PC-9 (cell line): Measurements from ENCODE around the gene OR8I2. TPM values are rescaled to one million over a fixed set of nuclear protein-coding genes. Genes with fewer than 3 reads are reported as not detected.
"Not testable (repeated sequence)": the region's sequence is repeated elsewhere in the genome, so short reads cannot be mapped to it uniquely, and the experiment has no call there.

ENCODE experiments used
- BruUV-seq: library from RNA; stranded (reverse); fragments of 400-500 nt; replicated peaks from 2 replicates; lab custom pipeline; 2021; lab: Mats Ljungman, UMichigan
- CTCF ChIA-PET: fragments of 300-600 bp; sonication (Branson Sonifier 250); formaldehyde crosslinking; loops from one replicate; lab custom pipeline; 2022; ENCODE audit warnings: antibody characterized with exemption; lab: Charles Lee
- POLR2A ChIA-PET: fragments of 300-600 bp; sonication (Branson Sonifier 250); formaldehyde crosslinking; loops from one replicate; lab custom pipeline; 2022; ENCODE audit warnings: antibody characterized with exemption; ENCODE audit not compliant: unreplicated experiment; lab: Charles Lee
- DNase-seq, 2 experiments: peaks; one replicate each; pipeline versions ENCODE4 v3.0.0 to v3.0.0-alpha.2; 2015 to 2022; ENCODE audit warnings: mixed read lengths in 1 of 2
- H2AFZ ChIP-seq: fragments of 200-600 bp; sonication (generic); 2 replicates; pipeline ENCODE4 v1.8.1; 2017; ENCODE audit warnings: antibody characterized with exemption
- H3F3A ChIP-seq: fragments of 200-600 bp; sonication (generic); 2 replicates; pipeline ENCODE4 v1.8.1; 2017; ENCODE audit warnings: antibody characterized with exemption, mild to moderate bottlenecking, low read depth; ENCODE audit not compliant: insufficient read depth
- H3K27ac ChIP-seq: fragments of 200-600 bp; sonication (generic); 2 replicates; pipeline ENCODE4 v1.6.1; 2016; ENCODE audit warnings: mixed run types
- H3K27me3 ChIP-seq: fragments of 200-600 bp; sonication (generic); 2 replicates; pipeline ENCODE4 v1.6.1; 2016; ENCODE audit warnings: low read depth, mixed run types; ENCODE audit not compliant: insufficient read depth
- H3K36me3 ChIP-seq: fragments of 200-600 bp; sonication (generic); 2 replicates; pipeline ENCODE4 v1.6.1; 2016; ENCODE audit warnings: low read depth, mixed run types
- H3K4me1 ChIP-seq: fragments of 200-600 bp; sonication (generic); replicated peaks from 2 replicates; pipeline ENCODE4 v1.6.1; 2016; ENCODE audit warnings: mixed run types; ENCODE audit not compliant: insufficient read depth
- H3K4me2 ChIP-seq: fragments of 200-600 bp; sonication (generic); 2 replicates; pipeline ENCODE4 v1.6.1; 2017; ENCODE audit warnings: mixed run types
- H3K4me3 ChIP-seq: fragments of 200-600 bp; sonication (generic); 2 replicates; pipeline ENCODE4 v1.6.1; 2016; ENCODE audit warnings: mixed run types
- H3K79me2 ChIP-seq: fragments of 200-600 bp; sonication (generic); 2 replicates; pipeline ENCODE4 v1.6.1; 2017; ENCODE audit warnings: low read depth, mixed run types
- H3K9me2 ChIP-seq: fragments of 200-600 bp; sonication (generic); 2 replicates; pipeline ENCODE4 v1.8.1; 2017; ENCODE audit warnings: mild to moderate bottlenecking; ENCODE audit not compliant: insufficient read depth
- H3K9me3 ChIP-seq: fragments of 200-600 bp; sonication (generic); 2 replicates; pipeline ENCODE4 v1.8.1; 2016; ENCODE audit warnings: low read depth; ENCODE audit not compliant: insufficient read depth
- H4K20me1 ChIP-seq: fragments of 200-600 bp; sonication (generic); 2 replicates; pipeline ENCODE4 v1.8.1; 2017; ENCODE audit not compliant: insufficient read depth
- EZH2 ChIP-seq: fragments of 200-600 bp; sonication (generic); IDR thresholded peaks from 2 replicates; pipeline ENCODE4 v1.8.0; 2017; ENCODE audit warnings: antibody characterized with exemption, low read depth
- intact Hi-C: fragments of 100-400 bp; cut with micrococcal nuclease; formaldehyde crosslinking; loops from one replicate; pipeline ENCODE4 v1.10.0; 2022; ENCODE audit not compliant: unreplicated experiment
- total RNA-seq: library from RNA; stranded (reverse); gene quantifications from 2 replicates; pipeline ENCODE4 v1.2.3, GENCODE V29; 2021
- TF ChIP-seq, protein P1 (sequence below): fragments of 200-600 bp; sonication (generic); conservative IDR thresholded peaks from 2 replicates; pipeline ENCODE4 v1.6.1; 2017; ENCODE audit warnings: mixed run types, antibody characterized with exemption, mild to moderate bottlenecking, moderate library complexity

OR8I2 gene
- total RNA-seq, 1 experiment from 2014 or later: not detected

DNA sequence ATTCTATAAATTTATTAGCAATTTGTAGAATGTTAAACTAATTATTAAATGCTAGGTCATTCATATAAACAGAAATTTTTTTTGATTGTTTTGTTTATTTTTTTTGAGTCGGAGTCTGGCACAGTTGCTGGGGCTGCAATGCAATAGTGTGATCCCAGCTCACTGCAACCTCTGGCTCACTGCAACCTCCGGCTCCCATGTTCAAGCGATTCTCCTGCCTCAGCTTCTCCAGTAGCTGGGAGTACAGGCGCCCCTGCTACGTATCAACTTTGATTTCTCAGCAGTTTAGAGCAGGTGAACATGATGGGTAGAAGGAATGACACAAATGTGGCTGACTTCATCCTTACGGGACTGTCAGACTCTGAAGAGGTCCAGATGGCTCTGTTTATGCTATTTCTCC, 29.0 kb downstream of the OR8I2 start, which contains the start of gene OR8H3:
OR8H3 (plus strand) TSS at position 301 of the 400 bp plus-strand sequence; CDS start at position 301, 0 bp downstream.
- Histone ChIP-seq H3K9me2 (no peaks in the 10 kb centered on the region), H4K20me1 (no peaks in the 10 kb centered on the region), H3K4me1 (no peaks in the 10 kb centered on the region), H3K36me3 (no peaks in the 10 kb centered on the region), H3K9me3 (no peaks in the 10 kb centered on the region), H3F3A (no peaks in the 10 kb centered on the region), H2AFZ (no peak within 1 kb of the TSS), H3K4me3 (no peak within 1 kb of the TSS), H3K27me3 (no peaks in the 10 kb centered on the region), H3K4me2 (no peak within 1 kb of the TSS), H3K79me2 (no peaks in the 10 kb centered on the region), H3K27ac (no peak within 1 kb of the TSS)
- TF ChIP-seq, protein P1, sequence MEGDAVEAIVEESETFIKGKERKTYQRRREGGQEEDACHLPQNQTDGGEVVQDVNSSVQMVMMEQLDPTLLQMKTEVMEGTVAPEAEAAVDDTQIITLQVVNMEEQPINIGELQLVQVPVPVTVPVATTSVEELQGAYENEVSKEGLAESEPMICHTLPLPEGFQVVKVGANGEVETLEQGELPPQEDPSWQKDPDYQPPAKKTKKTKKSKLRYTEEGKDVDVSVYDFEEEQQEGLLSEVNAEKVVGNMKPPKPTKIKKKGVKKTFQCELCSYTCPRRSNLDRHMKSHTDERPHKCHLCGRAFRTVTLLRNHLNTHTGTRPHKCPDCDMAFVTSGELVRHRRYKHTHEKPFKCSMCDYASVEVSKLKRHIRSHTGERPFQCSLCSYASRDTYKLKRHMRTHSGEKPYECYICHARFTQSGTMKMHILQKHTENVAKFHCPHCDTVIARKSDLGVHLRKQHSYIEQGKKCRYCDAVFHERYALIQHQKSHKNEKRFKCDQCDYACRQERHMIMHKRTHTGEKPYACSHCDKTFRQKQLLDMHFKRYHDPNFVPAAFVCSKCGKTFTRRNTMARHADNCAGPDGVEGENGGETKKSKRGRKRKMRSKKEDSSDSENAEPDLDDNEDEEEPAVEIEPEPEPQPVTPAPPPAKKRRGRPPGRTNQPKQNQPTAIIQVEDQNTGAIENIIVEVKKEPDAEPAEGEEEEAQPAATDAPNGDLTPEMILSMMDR: no peak
- no peak for TF ChIP-seq EZH2
- POLR2A ChIA-PET: no interaction called here
- CTCF ChIA-PET: no interaction called here
- DNase-seq: no peak
- no TSS peak for BruUV-seq
- intact Hi-C loops: no loop called here

DNA sequence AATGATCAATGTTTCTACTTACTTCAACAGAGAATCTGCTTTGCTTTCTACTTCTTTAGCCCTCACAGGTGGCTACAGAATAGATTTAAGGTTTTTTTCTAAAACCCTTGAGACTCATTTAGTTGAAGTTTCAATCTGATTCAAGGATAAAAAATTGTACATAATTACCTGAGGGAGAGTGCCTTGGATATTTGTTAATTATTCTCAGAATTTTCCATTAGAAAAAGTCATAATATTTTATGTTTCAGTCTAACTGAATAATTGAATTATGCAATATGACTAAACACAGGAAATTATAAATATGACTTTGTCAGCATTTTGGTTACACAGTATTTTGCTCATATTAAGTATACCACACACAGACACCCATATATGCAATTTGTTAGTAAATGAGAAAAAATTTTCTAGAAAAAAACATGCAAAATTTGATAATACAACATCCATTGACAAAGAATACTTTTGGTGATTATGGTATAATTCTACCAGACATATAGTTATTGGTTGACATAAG, 47.1 kb downstream of the OR8I2 start, which contains the start of gene OR8J3:
OR8J3 (minus strand) TSS at position 51 of the 511 bp plus-strand sequence. CDS start 2,483 bp downstream, outside the sequence.
- no peak within 1 kb of the TSS for H3K27ac ChIP-seq
- H3K36me3 ChIP-seq: no peaks in the 10 kb centered on the region
- no peaks in the 10 kb centered on the region for H4K20me1 ChIP-seq
- no peaks in the 10 kb centered on the region for H3K79me2 ChIP-seq
- H3K27me3 ChIP-seq: no peaks in the 10 kb centered on the region; the same call in 1 of the 2 replicates
- no peaks in the 10 kb centered on the region; the same call in 1 of the 2 replicates for H3K9me3 ChIP-seq
- CTCF ChIA-PET: no interaction called here
- H2AFZ ChIP-seq: no peak within 1 kb of the TSS; the same call in 1 of the 2 replicates
- H3K4me2 ChIP-seq: no peak within 1 kb of the TSS
- no peak for TF ChIP-seq EZH2
- TF ChIP-seq, protein P1: no peak
- POLR2A ChIA-PET: no interaction called here
- H3K9me2 ChIP-seq: 0 out of 2 replicates have a peak, but pooled peaks cover 3% of the 10 kb centered on the region
- intact Hi-C loops: no loop called here
- H3K4me3 ChIP-seq: no peak within 1 kb of the TSS
- DNase-seq: no peak
- no peaks in the 10 kb centered on the region for H3K4me1 ChIP-seq
- no TSS peak for BruUV-seq
- H3F3A ChIP-seq: no peaks in the 10 kb centered on the region

DNA sequence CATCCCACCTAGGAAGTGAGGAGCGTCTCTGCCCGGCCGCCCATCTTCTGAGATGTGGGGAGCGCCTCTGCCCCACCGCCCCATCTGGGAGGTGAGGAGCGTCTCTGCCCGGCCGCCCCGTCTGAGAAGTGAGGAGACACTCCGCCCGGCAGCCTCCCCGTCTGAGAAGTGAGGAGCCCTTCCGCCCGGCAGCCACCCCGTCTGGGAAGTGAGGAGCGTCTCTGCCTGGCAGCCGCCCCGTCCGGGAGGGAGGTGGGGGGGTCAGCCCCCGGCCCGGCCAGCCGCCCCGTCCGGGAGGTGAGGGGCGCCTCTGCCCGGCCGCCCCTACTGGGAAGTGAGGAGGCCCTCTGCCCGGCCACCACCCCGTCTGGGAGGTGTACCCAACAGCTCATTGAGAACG, 50.6 kb downstream of the OR8I2 start:
- H3K4me3 ChIP-seq, H3K4me1 ChIP-seq, H3F3A ChIP-seq, H3K27ac ChIP-seq, H3K9me2 ChIP-seq, CTCF ChIA-PET, POLR2A ChIA-PET, H3K36me3 ChIP-seq, H2AFZ ChIP-seq, H3K4me2 ChIP-seq, H4K20me1 ChIP-seq, H3K27me3 ChIP-seq, intact Hi-C loops, H3K9me3 ChIP-seq, H3K79me2 ChIP-seq, DNase-seq, BruUV-seq: not testable (repeated sequence)

Other genes starting within 250 kb of the OR8I2 start
- not detected in 2 replicates for gene TRIM51, start 210.0 kb upstream of the OR8I2 start, total RNA-seq
- not detected in 2 replicates for gene OR5W2, start 178.7 kb upstream of the OR8I2 start, total RNA-seq
- not detected in 2 replicates for gene OR5I1, start 156.9 kb upstream of the OR8I2 start, total RNA-seq
- not detected in 2 replicates for gene OR10AG1, start 123.4 kb upstream of the OR8I2 start, total RNA-seq
- gene OR5F1, start 98.7 kb upstream of the OR8I2 start, total RNA-seq: not detected in 2 replicates
- not detected in 2 replicates for gene OR5AS1, start 65.7 kb upstream of the OR8I2 start, total RNA-seq
- not detected in 2 replicates for gene OR8H2, start 10.4 kb downstream of the OR8I2 start, total RNA-seq
- not detected in 2 replicates for gene OR8H3, start 29.1 kb downstream of the OR8I2 start, total RNA-seq
- not detected in 2 replicates for gene OR8J3, start 46.9 kb downstream of the OR8I2 start, total RNA-seq
- gene OR8K5, start 67.0 kb downstream of the OR8I2 start, total RNA-seq: not detected in 2 replicates
- not detected in 2 replicates for gene OR5J2, start 83.3 kb downstream of the OR8I2 start, total RNA-seq
- gene OR5T2, start 140.9 kb downstream of the OR8I2 start, total RNA-seq: not detected in 2 replicates
- not detected in 2 replicates for gene OR5T3, start 158.9 kb downstream of the OR8I2 start, total RNA-seq
- not detected in 2 replicates for gene OR5T1, start 180.8 kb downstream of the OR8I2 start, total RNA-seq
- not detected in 2 replicates for gene OR8H1, start 198.9 kb downstream of the OR8I2 start, total RNA-seq
- not detected in 2 replicates for gene OR8K3, start 221.8 kb downstream of the OR8I2 start, total RNA-seq